HG02678 (cell line): ENCODE results near the gene HDX.
"Not testable (repeated sequence)": the region's sequence is repeated elsewhere in the genome, so short reads cannot be mapped to it uniquely, and the experiment has no call there.

Experiments used
- ATAC-seq: cut with Tn5 transposase; IDR thresholded peaks from one replicate; pipeline ENCODE4 v1.9.1; 2021; ENCODE audit warnings: mild to moderate bottlenecking, moderate library complexity; ENCODE audit not compliant: unreplicated experiment

Gene HDX

DNA sequence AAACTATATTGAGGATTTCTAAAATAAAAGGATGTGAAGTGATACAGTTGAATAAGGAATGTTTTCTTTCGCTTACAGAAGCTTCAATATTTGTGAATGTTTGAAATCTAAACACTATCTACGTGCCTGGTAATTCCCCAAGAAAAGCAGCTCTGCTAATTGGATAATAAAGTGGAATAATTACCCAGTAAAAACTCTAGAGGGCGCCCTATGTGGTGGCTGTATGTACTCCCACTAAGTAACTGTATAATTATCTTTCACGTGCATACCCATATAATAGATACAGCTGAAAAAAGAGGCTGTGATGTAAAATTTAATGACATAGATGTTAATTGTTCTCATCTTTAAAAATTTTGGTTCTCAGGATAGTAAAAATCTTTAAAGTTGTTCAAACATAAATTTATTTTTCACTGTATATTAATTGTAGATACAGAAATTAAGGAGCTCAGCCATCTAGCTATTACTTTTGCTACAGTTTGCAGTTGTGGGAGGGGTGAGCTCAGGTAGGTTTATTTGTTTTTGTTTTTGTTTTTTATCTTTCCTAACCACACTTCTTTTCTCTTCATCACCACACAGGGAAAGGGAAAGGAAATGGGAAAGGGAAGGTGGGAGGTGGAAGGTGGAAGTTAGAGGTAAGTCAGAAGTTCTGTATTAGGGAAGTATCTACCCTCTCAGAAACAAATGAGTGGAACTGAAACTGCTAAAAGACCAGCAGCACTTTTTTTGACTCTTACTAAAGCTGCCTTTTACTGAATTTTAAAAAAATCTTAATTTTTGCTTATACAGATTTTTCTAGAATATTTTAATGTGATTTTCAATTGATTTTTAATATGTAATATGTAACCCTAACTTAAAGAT is 162.5 kb downstream of the HDX start:
- ATAC-seq, result peak; percentile 78

- ATAC-seq, result no peak
These were observed 165.6 kb downstream of the HDX start for GRCh38 chrX:84336646-84337045.

DNA sequence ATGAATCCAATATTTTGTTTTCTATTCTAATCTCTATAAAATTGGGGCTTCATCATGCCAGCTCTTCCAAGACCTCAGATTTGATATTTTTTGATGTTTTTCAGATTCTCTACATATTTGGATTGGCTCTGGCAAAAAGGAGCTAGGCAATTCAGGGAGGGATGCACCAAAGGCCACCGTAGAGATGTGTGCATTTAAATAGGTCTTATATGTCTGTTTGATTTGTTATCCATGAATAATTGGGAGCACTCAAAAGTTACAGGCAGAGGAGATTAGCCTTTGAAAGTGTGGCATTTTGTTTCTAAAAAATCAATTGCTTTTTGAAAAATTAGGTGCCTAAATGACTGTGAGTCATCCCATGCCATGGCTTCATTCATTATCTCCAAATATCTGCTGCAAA is 167.1 kb downstream of the HDX start:
- ATAC-seq, result no peak

- ATAC-seq, result peak; percentile 79
These were observed 180.0 kb downstream of the HDX start for GRCh38 chrX:84322083-84322827.

GRCh38 chrX:84320614-84321013 is 181.6 kb downstream of the HDX start:
- no peak for ATAC-seq

GRCh38 chrX:84320023-84320422 is 182.2 kb downstream of the HDX start:
- ATAC-seq, result no peak

DNA sequence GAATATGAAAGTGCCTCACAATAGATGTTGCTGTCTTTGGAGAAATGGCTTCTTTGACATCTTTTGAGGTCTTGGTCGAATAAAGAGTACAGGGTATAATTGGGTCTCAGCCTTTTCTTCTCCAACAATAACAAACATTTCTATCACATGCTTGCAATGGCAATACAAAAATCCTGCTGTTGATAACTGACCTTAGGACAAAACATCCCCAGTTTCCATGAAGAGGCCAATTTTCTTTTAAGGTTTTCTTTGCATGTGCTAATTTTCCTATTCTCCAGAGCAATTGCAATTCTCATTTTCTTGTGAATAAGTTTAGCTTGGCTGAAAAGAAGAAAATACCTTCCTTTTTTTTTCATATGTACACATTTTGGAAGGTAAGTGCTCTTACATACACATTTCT is 183.6 kb downstream of the HDX start:
- no peak for ATAC-seq

- not testable (repeated sequence) for ATAC-seq
These were observed 186.3 kb downstream of the HDX start for GRCh38 chrX:84315946-84316345.
